ENCODE measurements around the gene DOLK.

Gene DOLK

GRCh38 chr9:128903871-128904620 is 43.4 kb downstream of the DOLK start:
- DNase-seq = peak; percentile 32

DNA sequence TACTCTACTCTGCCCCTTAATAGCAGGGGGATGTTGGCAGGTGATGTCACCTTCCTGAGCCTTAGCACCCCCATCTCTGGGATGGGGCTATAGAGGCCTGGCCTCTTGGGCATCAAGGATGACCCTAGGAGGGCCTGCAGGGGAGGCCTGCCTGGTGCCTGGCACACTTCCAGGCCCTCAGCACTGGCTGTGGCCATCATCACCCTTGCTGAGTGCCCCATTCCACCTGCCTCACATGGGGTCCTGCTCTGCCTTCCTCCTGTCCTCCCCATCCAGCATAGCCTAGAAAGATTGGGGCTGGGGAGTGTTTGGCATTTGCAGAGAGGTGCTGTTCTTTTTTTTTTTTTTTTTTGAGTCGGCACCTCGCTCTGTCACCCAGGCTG is 44.3 kb downstream of the DOLK start:
- DNase-seq = no peak

GRCh38 chr9:128902351-128903078 is 44.9 kb downstream of the DOLK start:
- DNase-seq = no peak

GRCh38 chr9:128901822-128902221 is 45.6 kb downstream of the DOLK start:
- DNase-seq = no peak

DNA sequence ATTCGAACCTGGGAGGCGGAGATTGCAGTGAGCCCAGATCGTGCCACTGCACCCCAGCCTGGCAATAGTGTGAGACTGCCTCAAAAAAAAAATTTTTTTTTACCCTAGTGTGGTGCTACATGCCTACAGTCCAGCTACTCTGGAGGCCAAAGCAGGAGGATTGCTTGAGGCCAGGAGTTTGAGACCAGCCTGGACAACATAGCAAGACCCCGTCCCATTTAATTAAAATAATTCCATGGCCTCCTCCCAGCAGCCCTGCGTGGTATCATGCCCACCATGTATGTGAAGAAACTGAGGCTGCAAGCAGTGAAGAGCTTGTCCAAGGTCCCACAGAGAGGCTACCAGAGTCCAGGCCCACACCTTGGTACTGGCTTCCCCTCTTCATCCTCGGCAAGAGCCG is 46.0 kb downstream of the DOLK start:
- no peak for DNase-seq

- DNase-seq = no peak
Measured at GRCh38 chr9:128899566-128900322, 47.7 kb downstream of the DOLK start.

DNA sequence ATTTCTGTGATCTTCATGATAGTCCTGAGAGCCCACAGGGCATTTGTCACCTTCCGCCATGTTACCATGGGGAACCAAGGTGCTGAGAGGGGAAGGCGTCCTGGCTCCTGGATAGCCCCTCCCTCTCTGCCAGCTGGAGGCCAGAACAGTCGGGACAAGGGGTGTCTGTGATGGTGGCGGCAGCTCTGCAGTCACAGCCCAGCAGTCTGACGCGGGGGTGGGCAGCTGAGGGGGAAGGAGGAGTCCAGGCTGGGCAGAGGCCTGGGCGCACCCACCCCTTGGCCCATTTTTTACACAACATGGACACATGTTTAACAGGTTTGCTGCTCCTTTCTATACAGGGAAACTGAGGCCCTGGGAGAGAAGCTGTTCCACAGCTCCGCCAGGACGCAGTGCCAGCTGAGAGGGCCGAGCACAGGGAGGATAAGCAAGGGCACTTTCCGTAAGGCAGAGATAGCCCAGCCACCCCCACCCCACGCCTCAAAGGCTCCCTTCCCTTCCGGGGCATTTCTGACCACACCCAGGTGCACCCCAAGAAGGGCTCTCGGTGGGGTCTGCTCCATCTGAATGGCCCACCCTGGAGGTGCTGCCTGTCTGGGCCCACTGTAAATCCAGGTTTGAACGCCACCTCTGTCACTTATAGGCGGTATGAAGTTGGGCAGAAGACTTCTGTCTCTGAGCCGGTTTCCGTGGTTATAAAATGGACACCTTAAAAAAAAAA is 48.4 kb downstream of the DOLK start:
- no peak for DNase-seq

DNA sequence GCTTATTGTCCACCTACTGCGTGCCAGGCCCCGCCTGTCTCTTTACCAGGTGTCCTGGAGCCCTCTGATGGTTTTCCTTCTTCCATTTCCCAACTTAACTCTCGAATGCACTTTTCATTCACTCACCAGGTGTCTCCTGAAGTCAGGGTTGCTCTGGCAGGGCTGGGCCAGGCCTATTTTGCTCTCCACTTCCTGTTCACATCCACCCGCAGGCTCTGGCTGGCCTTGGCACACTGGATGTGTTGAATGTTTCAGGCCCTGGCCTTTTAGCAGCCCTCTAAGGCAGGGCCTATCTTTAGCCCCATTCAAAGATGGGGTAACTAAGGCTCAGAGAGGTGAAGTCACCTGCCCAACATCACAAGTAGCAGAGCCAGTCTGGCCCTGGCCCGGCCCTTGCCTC is 49.0 kb downstream of the DOLK start:
- no peak for DNase-seq

GRCh38 chr9:128895556-128895955 is 51.8 kb downstream of the DOLK start:
- peak; percentile 49 for DNase-seq

Data from fibroblast of skin of scalp (primary cell).